OCI-LY1 (cell line): Measurements from ENCODE around the gene ZNF892.

Experiments
- EZH2 ChIP-seq: fragments of 200-600 bp; sonication (generic), shearing (Covaris generic); IDR thresholded peaks from 2 replicates; pipeline ENCODE4 v1.8.0; 2017; ENCODE audit warnings: borderline replicate concordance, mixed run types, mild to moderate bottlenecking, antibody characterized with exemption, low read length, moderate library complexity, mixed read lengths
- TF ChIP-seq, protein P1 (sequence below): fragments of 200-600 bp; sonication (generic), shearing (Covaris generic); IDR thresholded peaks from 2 replicates; pipeline ENCODE4 v1.5.1; 2017; ENCODE audit warnings: mild to moderate bottlenecking, antibody characterized with exemption, low read length, moderate library complexity, mixed read lengths

DNA sequence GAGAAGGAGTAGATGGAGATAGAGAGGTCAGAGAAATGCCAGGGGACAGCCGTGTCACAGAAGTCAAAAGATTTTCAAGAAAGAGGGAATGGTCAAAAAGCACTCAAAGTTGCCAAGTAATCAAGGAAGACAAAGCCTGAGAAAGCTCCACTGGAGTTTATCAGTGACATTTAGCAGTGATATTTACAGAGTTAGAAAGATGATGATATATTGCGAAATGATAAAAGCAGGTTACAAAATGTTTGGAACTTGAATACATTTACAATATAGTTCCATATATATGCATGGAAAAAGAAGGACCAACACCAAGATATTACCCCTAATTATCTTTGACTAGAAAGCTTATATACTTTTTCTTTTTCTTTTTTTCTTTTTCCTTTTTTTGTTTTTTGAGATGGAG is 21.3 kb upstream of the ZNF892 start:
- TF ChIP-seq, protein P1, sequence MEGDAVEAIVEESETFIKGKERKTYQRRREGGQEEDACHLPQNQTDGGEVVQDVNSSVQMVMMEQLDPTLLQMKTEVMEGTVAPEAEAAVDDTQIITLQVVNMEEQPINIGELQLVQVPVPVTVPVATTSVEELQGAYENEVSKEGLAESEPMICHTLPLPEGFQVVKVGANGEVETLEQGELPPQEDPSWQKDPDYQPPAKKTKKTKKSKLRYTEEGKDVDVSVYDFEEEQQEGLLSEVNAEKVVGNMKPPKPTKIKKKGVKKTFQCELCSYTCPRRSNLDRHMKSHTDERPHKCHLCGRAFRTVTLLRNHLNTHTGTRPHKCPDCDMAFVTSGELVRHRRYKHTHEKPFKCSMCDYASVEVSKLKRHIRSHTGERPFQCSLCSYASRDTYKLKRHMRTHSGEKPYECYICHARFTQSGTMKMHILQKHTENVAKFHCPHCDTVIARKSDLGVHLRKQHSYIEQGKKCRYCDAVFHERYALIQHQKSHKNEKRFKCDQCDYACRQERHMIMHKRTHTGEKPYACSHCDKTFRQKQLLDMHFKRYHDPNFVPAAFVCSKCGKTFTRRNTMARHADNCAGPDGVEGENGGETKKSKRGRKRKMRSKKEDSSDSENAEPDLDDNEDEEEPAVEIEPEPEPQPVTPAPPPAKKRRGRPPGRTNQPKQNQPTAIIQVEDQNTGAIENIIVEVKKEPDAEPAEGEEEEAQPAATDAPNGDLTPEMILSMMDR, result no peak
- no peak for TF ChIP-seq EZH2
